ENCODE measurements around the gene NFYA.

GRCh38 chr6:41040940-41041536, 31.7 kb upstream of the NFYA start:
- TF ChIP-seq CTCF (IDR thresholded peaks at IDR 0.05) (no peak), EP300 (IDR thresholded peaks at IDR 0.05) (no peak), POLR2A (IDR thresholded peaks at IDR 0.05) (no peak), POLR2AphosphoS5 (IDR thresholded peaks at IDR 0.05) (no peak)
